Measurements from ENCODE around the gene ING5.
"Not testable (repeated sequence)": the region's sequence is repeated elsewhere in the genome, so short reads cannot be mapped to it uniquely, and the experiment has no call there.

Gene ING5

GRCh38 chr2:241742320-241742939, 40.6 kb downstream of the ING5 start:
- Histone ChIP-seq H3K4me1 (ENCODE audit: insufficient read depth, low read length) (no peaks in the 10 kb centered on the region), H2AFZ (ENCODE audit: low read depth, low read length) (no peak overlapping the region), H3K9me3 (ENCODE audit: insufficient read depth, low read length, severe bottlenecking) (no peaks in the 10 kb centered on the region), H3K4me2 (ENCODE audit: insufficient read depth, low read length) (no peak overlapping the region), H4K20me1 (ENCODE audit: insufficient read depth, low read length) (peaks cover 30% of the 10 kb centered on the region; the same call in 1 of the 2 replicates), H3K79me2 (ENCODE audit: insufficient read depth, low read length) (peaks cover 9% of the 10 kb centered on the region; the same call in 1 of the 2 replicates), H3K27me3 (ENCODE audit: insufficient read depth, low read length, poor library complexity) (no peaks in the 10 kb centered on the region), H3K9ac (ENCODE audit: low read depth, low read length) (no peak overlapping the region), H3K36me3 (ENCODE audit: insufficient read depth, low read length) (peaks cover 56% of the 10 kb centered on the region), H3K27ac (ENCODE audit: low read length) (no peak overlapping the region), H3K4me3 (ENCODE audit: low read depth in 1 of 2, low read length in 2 of 2) (no peak overlapping the region)
- no peak for TF ChIP-seq EZH2 (IDR thresholded peaks at IDR 0.05; ENCODE audit: borderline replicate concordance, low read depth, low read length, severe bottlenecking)
- TF ChIP-seq CTCF (IDR thresholded peaks at IDR 0.05; ENCODE audit: borderline replicate concordance, extremely low read depth, low read length, poor library complexity, severe bottlenecking) = no peak
- DNase-seq (no peak), ATAC-seq (ENCODE audit: insufficient read depth, low read depth) (no peak)

- Histone ChIP-seq H3K36me3 (ENCODE audit: insufficient read depth, low read length) (peaks cover 53% of the 10 kb centered on the region), H4K20me1 (ENCODE audit: insufficient read depth, low read length) (peaks cover 29% of the 10 kb centered on the region; the same call in 1 of the 2 replicates)
- H3K9me3 ChIP-seq (ENCODE audit: insufficient read depth, low read length, severe bottlenecking); H3K4me2 ChIP-seq (ENCODE audit: insufficient read depth, low read length); H3K27me3 ChIP-seq (ENCODE audit: insufficient read depth, low read length, poor library complexity); H3K27ac ChIP-seq (ENCODE audit: low read length); H3K9ac ChIP-seq (ENCODE audit: low read depth, low read length); H3K4me3 ChIP-seq (ENCODE audit: low read depth in 1 of 2, low read length in 2 of 2); ATAC-seq (ENCODE audit: insufficient read depth, low read depth); DNase-seq; H2AFZ ChIP-seq (ENCODE audit: low read depth, low read length); H3K4me1 ChIP-seq (ENCODE audit: insufficient read depth, low read length); H3K79me2 ChIP-seq (ENCODE audit: insufficient read depth, low read length): not testable (repeated sequence)
Measured at GRCh38 chr2:241743008-241743407, 41.2 kb downstream of the ING5 start.

- H3K4me3 ChIP-seq (ENCODE audit: low read depth in 1 of 2, low read length in 2 of 2) = no peak overlapping the region
- ATAC-seq (ENCODE audit: insufficient read depth, low read depth) (no peak), DNase-seq (no peak)
- H3K9me3 ChIP-seq (ENCODE audit: insufficient read depth, low read length, severe bottlenecking) = no peaks in the 10 kb centered on the region
- peaks cover 50% of the 10 kb centered on the region for H3K36me3 ChIP-seq (ENCODE audit: insufficient read depth, low read length)
- TF ChIP-seq CTCF (IDR thresholded peaks at IDR 0.05; ENCODE audit: borderline replicate concordance, extremely low read depth, low read length, poor library complexity, severe bottlenecking) (no peak), EZH2 (IDR thresholded peaks at IDR 0.05; ENCODE audit: borderline replicate concordance, low read depth, low read length, severe bottlenecking) (no peak)
- H4K20me1 ChIP-seq (ENCODE audit: insufficient read depth, low read length) = peaks cover 23% of the 10 kb centered on the region; the same call in 1 of the 2 replicates
- peaks cover 5% of the 10 kb centered on the region; the same call in 1 of the 2 replicates for H3K79me2 ChIP-seq (ENCODE audit: insufficient read depth, low read length)
- H3K4me2 ChIP-seq (ENCODE audit: insufficient read depth, low read length) = no peak overlapping the region
- no peaks in the 10 kb centered on the region for H3K4me1 ChIP-seq (ENCODE audit: insufficient read depth, low read length)
- H3K27ac ChIP-seq (ENCODE audit: low read length) = no peak overlapping the region
- H3K27me3 ChIP-seq (ENCODE audit: insufficient read depth, low read length, poor library complexity) = no peaks in the 10 kb centered on the region
- no peak overlapping the region for H3K9ac ChIP-seq (ENCODE audit: low read depth, low read length)
- H2AFZ ChIP-seq (ENCODE audit: low read depth, low read length) = no peak overlapping the region
Measured at GRCh38 chr2:241743620-241744019, 41.8 kb downstream of the ING5 start.

GRCh38 chr2:241744028-241744754, 42.4 kb downstream of the ING5 start:
- no peak for DNase-seq
- ATAC-seq (ENCODE audit: insufficient read depth, low read depth) = no peak
- H3K79me2 ChIP-seq (ENCODE audit: insufficient read depth, low read length) = peaks cover 5% of the 10 kb centered on the region; the same call in 1 of the 2 replicates
- H3K4me2 ChIP-seq (ENCODE audit: insufficient read depth, low read length) = no peak overlapping the region
- no peaks in the 10 kb centered on the region for H3K9me3 ChIP-seq (ENCODE audit: insufficient read depth, low read length, severe bottlenecking)
- no peak overlapping the region for H3K4me3 ChIP-seq (ENCODE audit: low read depth in 1 of 2, low read length in 2 of 2)
- H4K20me1 ChIP-seq (ENCODE audit: insufficient read depth, low read length) = peaks cover 17% of the 10 kb centered on the region
- H3K27ac ChIP-seq (ENCODE audit: low read length) = no peak overlapping the region
- H3K4me1 ChIP-seq (ENCODE audit: insufficient read depth, low read length) = no peaks in the 10 kb centered on the region
- no peak overlapping the region for H3K9ac ChIP-seq (ENCODE audit: low read depth, low read length)
- H3K27me3 ChIP-seq (ENCODE audit: insufficient read depth, low read length, poor library complexity) = no peaks in the 10 kb centered on the region
- peaks cover 54% of the 10 kb centered on the region for H3K36me3 ChIP-seq (ENCODE audit: insufficient read depth, low read length)
- TF ChIP-seq CTCF (IDR thresholded peaks at IDR 0.05; ENCODE audit: borderline replicate concordance, extremely low read depth, low read length, poor library complexity, severe bottlenecking) = no peak
- TF ChIP-seq EZH2 (IDR thresholded peaks at IDR 0.05; ENCODE audit: borderline replicate concordance, low read depth, low read length, severe bottlenecking) = no peak
- H2AFZ ChIP-seq (ENCODE audit: low read depth, low read length) = no peak overlapping the region
